ENCODE data around the gene TNFRSF8.

- TF ChIP-seq ZNF263 (CRISPR knock-in tag; IDR thresholded peaks at IDR 0.05; ENCODE audit: low read depth) (no peak), CTCF (IDR thresholded peaks at IDR 0.05) (no peak), ZNF232 (CRISPR knock-in tag; IDR thresholded peaks at IDR 0.05) (no peak), ZNF423 (CRISPR knock-in tag; IDR thresholded peaks at IDR 0.05) (no peak), NR2C2 (CRISPR knock-in tag; IDR thresholded peaks at IDR 0.05) (no peak), IRF1 (CRISPR knock-in tag; IDR thresholded peaks at IDR 0.05) (no peak)
Measured at GRCh38 chr1:12040457-12041051, 22.5 kb upstream of the TNFRSF8 start.
